PFSK-1 (cell line): ENCODE data around the gene FGFBP3.

Experiments
- FOXP2 ChIP-seq: optimal IDR thresholded peaks from 2 replicates; pipeline ENCODE3; 2011; ENCODE audit warnings: borderline replicate concordance, control low read depth, inconsistent platforms; ENCODE audit not compliant: insufficient read depth; ENCODE audit errors: extremely low read length, extremely low read depth
- POLR2AphosphoS5 ChIP-seq: IDR thresholded peaks from 2 replicates; pipeline ENCODE4 v1.6.1; 2012; ENCODE audit warnings: low read depth, mild to moderate bottlenecking, control low read depth, low read length, moderate library complexity
- SIN3A ChIP-seq: IDR thresholded peaks from 2 replicates; pipeline ENCODE4 v1.6.1; 2012; ENCODE audit warnings: mild to moderate bottlenecking, low read length, moderate library complexity, borderline replicate concordance; ENCODE audit not compliant: insufficient read depth
- TF ChIP-seq, protein P1 (sequence below), 2 experiments: IDR thresholded peaks; 2 replicates each; pipeline versions ENCODE4 v1.6.1 to v1.8.0; 2011 to 2012; ENCODE audit warnings: low read depth in 2 of 2, low read length in 2 of 2, control low read depth in 1 of 2, inconsistent platforms in 1 of 2, mild to moderate bottlenecking in 1 of 2, moderate library complexity in 1 of 2; ENCODE audit not compliant: insufficient read depth in 1 of 2

DNA sequence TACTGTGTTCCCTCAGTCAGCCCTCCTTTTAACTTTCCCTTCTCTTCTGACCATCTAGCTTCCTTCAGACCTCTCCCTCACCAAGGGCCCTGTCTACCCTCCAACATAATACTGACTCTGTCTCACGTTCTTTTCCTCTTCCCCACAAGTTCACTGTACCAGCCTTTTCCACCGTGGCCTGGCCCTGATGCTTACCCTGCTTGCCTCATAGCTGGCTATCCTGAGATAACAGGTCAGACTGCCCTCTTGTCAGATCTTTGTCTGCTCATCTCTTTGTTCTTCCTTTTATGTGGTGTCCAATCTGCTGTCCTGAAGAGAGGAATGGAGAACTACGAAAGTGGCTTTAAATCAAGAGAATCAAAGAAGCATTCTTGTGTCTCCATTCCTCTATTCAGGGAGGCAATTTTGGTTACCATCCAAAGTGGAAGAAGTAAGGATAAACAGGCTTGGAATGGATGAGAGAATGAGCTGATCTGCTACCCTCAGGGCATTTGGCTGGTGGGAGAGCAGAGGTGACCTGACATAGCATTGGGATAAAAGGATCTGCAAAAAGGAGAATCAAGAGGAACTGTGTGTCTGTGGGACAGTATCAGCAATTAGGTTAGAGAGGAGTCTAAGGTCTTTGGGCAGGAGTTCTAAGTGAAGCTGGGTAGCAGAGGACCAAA lies 22.4 kb upstream of the FGFBP3 start:
- no peak for TF ChIP-seq FOXP2
- TF ChIP-seq, protein P1, sequence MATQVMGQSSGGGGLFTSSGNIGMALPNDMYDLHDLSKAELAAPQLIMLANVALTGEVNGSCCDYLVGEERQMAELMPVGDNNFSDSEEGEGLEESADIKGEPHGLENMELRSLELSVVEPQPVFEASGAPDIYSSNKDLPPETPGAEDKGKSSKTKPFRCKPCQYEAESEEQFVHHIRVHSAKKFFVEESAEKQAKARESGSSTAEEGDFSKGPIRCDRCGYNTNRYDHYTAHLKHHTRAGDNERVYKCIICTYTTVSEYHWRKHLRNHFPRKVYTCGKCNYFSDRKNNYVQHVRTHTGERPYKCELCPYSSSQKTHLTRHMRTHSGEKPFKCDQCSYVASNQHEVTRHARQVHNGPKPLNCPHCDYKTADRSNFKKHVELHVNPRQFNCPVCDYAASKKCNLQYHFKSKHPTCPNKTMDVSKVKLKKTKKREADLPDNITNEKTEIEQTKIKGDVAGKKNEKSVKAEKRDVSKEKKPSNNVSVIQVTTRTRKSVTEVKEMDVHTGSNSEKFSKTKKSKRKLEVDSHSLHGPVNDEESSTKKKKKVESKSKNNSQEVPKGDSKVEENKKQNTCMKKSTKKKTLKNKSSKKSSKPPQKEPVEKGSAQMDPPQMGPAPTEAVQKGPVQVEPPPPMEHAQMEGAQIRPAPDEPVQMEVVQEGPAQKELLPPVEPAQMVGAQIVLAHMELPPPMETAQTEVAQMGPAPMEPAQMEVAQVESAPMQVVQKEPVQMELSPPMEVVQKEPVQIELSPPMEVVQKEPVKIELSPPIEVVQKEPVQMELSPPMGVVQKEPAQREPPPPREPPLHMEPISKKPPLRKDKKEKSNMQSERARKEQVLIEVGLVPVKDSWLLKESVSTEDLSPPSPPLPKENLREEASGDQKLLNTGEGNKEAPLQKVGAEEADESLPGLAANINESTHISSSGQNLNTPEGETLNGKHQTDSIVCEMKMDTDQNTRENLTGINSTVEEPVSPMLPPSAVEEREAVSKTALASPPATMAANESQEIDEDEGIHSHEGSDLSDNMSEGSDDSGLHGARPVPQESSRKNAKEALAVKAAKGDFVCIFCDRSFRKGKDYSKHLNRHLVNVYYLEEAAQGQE (IDR thresholded peaks at IDR 0.05; ENCODE audit: insufficient read depth in 1 of 2, low read depth in 2 of 2, low read length in 2 of 2), result no peak
- TF ChIP-seq POLR2AphosphoS5, result no peak
- no peak for TF ChIP-seq SIN3A
